Right lobe of liver (tissue), 6 donors: ENCODE measurements around the gene NME2. TPM values are rescaled to one million over a fixed set of nuclear protein-coding genes. Genes with fewer than 3 reads are reported as not detected.

ENCODE experiments used
- ATAC-seq, 4 donors: fragments of 200-7000 bp; cut with Tn5 transposase; one replicate each; pipeline ENCODE4 v1.9.1; 2020; ENCODE audit warnings: mild to moderate bottlenecking in 4 of 4, moderate library complexity in 4 of 4
- DNase-seq, 3 donors: peaks; one replicate each; pipeline ENCODE4 v3.0.0-alpha.2; 2020
- H3K27ac ChIP-seq, 3 donors: fragments of 200-600 bp; one replicate each; pipeline ENCODE4 v1.8.0; 2022
- H3K27me3 ChIP-seq, 2 donors: fragments of 200-600 bp; one replicate each; pipeline ENCODE4 v1.8.0; 2022
- H3K36me3 ChIP-seq, 4 donors: fragments of 200-600 bp; sonication (generic) in 1 of 4; one replicate each; pipeline versions ENCODE4 v1.5.1 to v1.8.0; 2017 to 2022; ENCODE audit warnings: control low read depth in 1 of 4
- H3K4me1 ChIP-seq, 4 donors: fragments of 200-600 bp; sonication (generic) in 1 of 4; one replicate each; pipeline versions ENCODE4 v1.5.1 to v1.8.0; 2017 to 2022; ENCODE audit warnings: control low read depth in 1 of 4
- H3K4me3 ChIP-seq, 3 donors: fragments of 200-600 bp; one replicate each; pipeline ENCODE4 v1.8.0; 2022
- H3K9me3 ChIP-seq, 4 donors: fragments of 200-600 bp; sonication (generic) in 1 of 4; one replicate each; pipeline versions ENCODE4 v1.5.1 to v1.8.0; 2017 to 2022; ENCODE audit warnings: control low read depth in 1 of 4
- CTCF ChIP-seq, 4 donors: fragments of 200-600 bp in 3 of 4; fragments of 450-650 bp in 1 of 4; IDR thresholded peaks; one replicate each; pipeline versions ENCODE4 v1.5.1 to v1.8.0; 2016 to 2022; ENCODE audit warnings: antibody characterized with exemption in 4 of 4, mild to moderate bottlenecking in 2 of 4
- POLR2A ChIP-seq: fragments of 450-650 bp; IDR thresholded peaks from one replicate; pipeline ENCODE4 v1.6.1; 2017; ENCODE audit warnings: antibody characterized with exemption, mild to moderate bottlenecking
- WGBS: methylation state at CpG from one replicate; pipeline ENCODE4 v1.1.6; 2018; ENCODE audit warnings: low coverage, low lambda C conversion rate; ENCODE audit not compliant: insufficient coverage; ENCODE audit errors: missing lambda C conversion rate; 5-methylcytosine and 5-hydroxymethylcytosine counted together
- intact Hi-C, 2 donors: fragments of 100-400 bp; cut with DNase I; formaldehyde crosslinking; loops; one replicate each; pipeline versions ENCODE4 v1.11.2 to v1.14.1; 2022
- long read RNA-seq: library from polyadenylated mRNA; unstranded; transcript quantifications from one replicate; pipeline ENCODE4 v2.0.0, GENCODE V29; 2019
- total RNA-seq, 6 experiments: library from RNA; depleted of rRNA in 2 of 6; stranded (reverse); fragments of >200 nt in 2 of 6; fragmentation: NEBNext Ultra II Directional in 3 of 6; extraction: Animal tissue kit (Norgen Biotek cat#: 25700) in 3 of 6; gene quantifications; one replicate each; pipeline versions ENCODE4 v1.1.0 to v1.2.4, GENCODE V29; 2016 to 2023
- donor health status: DM: no; HTN: yes; CAD: no.
- donor health status: DM: no; HTN: no; CAD: no.
- donor health status: DM: no; HTN: no; CAD: no.
- donor health status: DM: no; HTN: yes; CAD: no.
- donor health status: DM: no; HTN: yes; CAD: no.

NME2 gene
- 100 to 1,000 TPM; 123 to 422 (median 176) TPM for total RNA-seq
- long read RNA-seq, transcript NME2-202 (4 exons, 866 nt) = minor isoform, 8 of 65 reads
- long read RNA-seq, transcript NME2-205 (5 exons, 826 nt) = major isoform, 56 of 65 reads
- long read RNA-seq, partial matches to known transcripts = 0 of 65 reads
- long read RNA-seq, other reads (novel, unspliced or antisense) = 0 of 65 reads

- 0% methylated on average over 1 of the region's 98 CpGs for WGBS
- Histone ChIP-seq H3K4me1 (peaks cover 0 to 10% (median 4%) of the 10 kb centered on the region in 4 donors), H3K36me3 (peaks cover 0 to 29% (median 8%) of the 10 kb centered on the region in 4 donors), H3K27me3 (no peaks in the 10 kb centered on the region), H3K27ac (peak within 1 kb of the TSS; percentile 79 to 86 (median 82)), H3K9me3 (no peaks in the 10 kb centered on the region), H3K4me3 (peak within 1 kb of the TSS; percentile 93 to 99 (median 99))
- peak; percentile 66 for TF ChIP-seq POLR2A
- peak in 2 of 4 donors; percentile 7 to 11 for TF ChIP-seq CTCF (IDR thresholded peaks at IDR 0.05)
- DNase-seq (peak; percentile 93 to 94 (median 94)), ATAC-seq (peak; percentile 92 to 97 (median 94))
- intact Hi-C loops = no loop called here
Observed at GRCh38 chr17:51166198-51166986, at the start of gene NME2. Gene NME2, plus strand, starts transcription at chr17:51166411. Its CDS starts 420 bp downstream, at chr17:51166831.

- Histone ChIP-seq H3K9me3 (no peaks in the 10 kb centered on the region), H3K4me1 (peaks cover 0 to 46% (median 15%) of the 10 kb centered on the region in 4 donors), H3K27me3 (no peaks in the 10 kb centered on the region), H3K36me3 (no peaks in the 10 kb centered on the region), H3K4me3 (peak overlapping the region; percentile 87 to 98 (median 95)), H3K27ac (peak overlapping the region; percentile 95 to 98 (median 96))
- intact Hi-C loops = no loop called here
- 5% methylated on average over 12 of the region's 14 CpGs for WGBS
- DNase-seq (peak; percentile 59 to 95 (median 89)), ATAC-seq (peak; percentile 8 to 54 (median 26))
- no peak for TF ChIP-seq POLR2A
- no peak for TF ChIP-seq CTCF (IDR thresholded peaks at IDR 0.05)
Observed at GRCh38 chr17:51118330-51119195, 47.6 kb upstream of the NME2 start.

DNA sequence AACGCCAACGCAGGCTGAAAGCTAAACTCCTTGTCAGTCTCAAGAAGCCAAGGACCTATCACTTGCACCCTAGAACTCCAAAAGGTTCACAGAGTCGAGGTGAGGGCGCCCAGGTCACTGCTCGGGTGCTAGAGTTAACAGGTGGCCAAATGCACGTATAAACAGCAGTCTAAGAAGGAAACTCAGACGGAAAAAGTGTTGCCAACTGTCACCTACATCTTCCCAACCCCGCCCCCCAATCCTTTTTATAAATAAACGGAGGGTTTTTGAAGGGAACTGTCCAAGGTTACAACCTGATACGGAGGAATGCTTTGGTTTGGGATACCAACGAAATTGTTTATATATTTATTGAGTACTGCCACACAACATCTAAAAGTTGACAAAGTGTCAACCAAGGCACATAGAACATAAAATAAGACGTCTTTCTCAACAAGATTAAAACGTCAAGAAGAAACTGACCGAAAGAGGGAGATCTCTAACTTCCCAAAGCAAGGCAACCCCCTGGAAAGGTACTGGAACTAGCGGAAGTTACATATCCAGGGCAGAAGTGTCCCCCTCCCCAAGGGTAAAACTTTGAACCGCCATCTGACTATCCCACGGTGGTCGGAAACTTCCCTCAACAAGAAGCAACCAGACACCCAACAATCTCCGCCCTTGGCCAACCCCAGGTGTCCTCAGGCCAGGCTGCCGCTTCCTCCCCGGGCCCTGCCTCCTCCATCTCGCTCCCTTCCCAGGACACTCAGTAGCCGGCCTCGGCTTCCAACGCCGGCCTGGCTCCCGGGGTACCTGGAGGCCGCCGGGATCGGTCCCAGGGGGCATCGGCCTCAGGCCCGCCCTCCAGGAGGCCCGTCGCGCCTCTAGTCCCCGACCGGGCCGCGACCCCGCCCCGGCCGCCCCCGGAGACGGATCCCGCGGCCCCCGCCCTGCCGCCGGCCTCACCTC is 46.5 kb upstream of the NME2 start:
- TF ChIP-seq CTCF (IDR thresholded peaks at IDR 0.05) (peak in 3 of 4 donors; percentile 14 to 18 (median 17)), POLR2A (no peak)
- Histone ChIP-seq H3K9me3 (no peaks in the 10 kb centered on the region), H3K4me3 (peak overlapping the region; percentile 87 to 98 (median 95)), H3K27me3 (no peaks in the 10 kb centered on the region), H3K36me3 (no peaks in the 10 kb centered on the region), H3K4me1 (peaks cover 0 to 34% (median 15%) of the 10 kb centered on the region in 4 donors), H3K27ac (peak overlapping the region; percentile 95 to 98 (median 96))
- DNase-seq (peak; percentile 59 to 73 (median 61)), ATAC-seq (peak; percentile 1 to 15 (median 4))
- intact Hi-C loops = no loop called here
- WGBS = 1% methylated on average over 16 of the region's 49 CpGs
